NCI-H2107 treated with DMSO at 0.1 percent for 48 hours (cell line): ENCODE data around the gene TSKU.

Experiments used
- DNase-seq: peaks from one replicate; lab custom pipeline; 2025; ENCODE audit not compliant: unreplicated experiment; lab: John Stamatoyannopoulos, UW

TSKU gene

DNA sequence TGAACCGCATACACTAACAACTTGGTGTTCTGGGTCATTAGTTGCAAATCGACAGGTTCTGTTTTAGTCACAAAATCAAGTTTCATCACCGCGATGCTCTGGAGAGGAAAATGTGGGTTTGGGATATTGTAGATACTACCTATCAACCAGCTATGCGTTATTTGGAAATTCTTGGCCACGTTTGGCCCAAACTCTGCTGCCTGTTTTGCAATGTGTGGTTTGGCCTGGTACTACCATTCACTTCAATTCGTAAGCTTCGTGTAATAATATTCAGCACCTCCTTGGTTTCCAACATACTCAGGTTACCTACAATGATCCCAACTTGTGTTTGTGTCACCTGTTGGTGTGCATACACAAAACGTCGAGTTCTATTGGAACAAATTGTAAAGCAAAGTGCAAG lies 61.4 kb downstream of the TSKU start:
- DNase-seq = no peak

GRCh38 chr11:76845069-76845468 lies 61.9 kb downstream of the TSKU start:
- DNase-seq = no peak

- no peak for DNase-seq
Measured at GRCh38 chr11:76846441-76846840, 63.3 kb downstream of the TSKU start.
